Measurements from ENCODE around the gene AUTS2. TPM values are rescaled to one million over a fixed set of nuclear protein-coding genes. Genes with fewer than 3 reads are reported as not detected.

Gene AUTS2
- total RNA-seq, 1 experiment from 2014 or later, result 256 TPM

DNA sequence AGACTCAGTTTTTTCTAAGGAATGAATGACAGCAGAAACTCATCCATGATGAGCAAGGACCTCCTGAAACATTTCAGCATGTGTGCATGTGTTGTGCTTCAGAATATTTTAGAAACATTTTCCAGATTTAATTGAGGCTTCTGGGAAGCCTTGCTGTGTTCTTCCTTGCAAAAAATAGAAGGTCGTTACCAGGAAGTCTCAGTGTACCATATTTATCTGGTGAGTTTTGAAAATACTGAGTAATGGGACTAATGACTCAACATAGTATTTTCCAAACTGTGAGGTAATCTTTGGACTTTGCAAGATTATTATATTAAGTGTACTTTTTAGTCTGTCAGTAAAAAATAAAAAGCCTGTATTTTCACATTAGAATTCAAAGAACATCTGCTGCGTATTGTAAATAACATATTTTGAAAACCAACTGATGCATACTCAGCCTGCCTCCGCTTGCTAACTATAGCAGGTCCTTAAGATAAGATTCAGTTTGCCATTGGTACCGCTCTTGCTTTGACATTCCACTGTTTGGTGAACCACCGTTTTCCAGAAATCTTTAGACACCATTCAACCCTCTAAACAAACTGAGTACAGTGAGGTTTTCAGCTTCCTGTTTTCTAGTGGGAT is 794.1 kb downstream of the AUTS2 start:
- Histone ChIP-seq H3K23ac (ENCODE audit: insufficient read length, low read depth, low read length) (no peak overlapping the region), H2BK20ac (ENCODE audit: low read depth, low read length, poor library complexity, severe bottlenecking) (no peak overlapping the region), H4K91ac (ENCODE audit: insufficient read length, low read depth, low read length) (no peak overlapping the region), H3K23me2 (ENCODE audit: insufficient read length, low read depth, low read length, poor library complexity, severe bottlenecking) (no peaks in the 10 kb centered on the region), H2AFZ (ENCODE audit: low read length) (no peak overlapping the region), H2BK15ac (ENCODE audit: low read depth, low read length) (no peak overlapping the region), H3K14ac (ENCODE audit: insufficient read depth, low read length) (no peak overlapping the region), H3K9ac (ENCODE audit: extremely low read depth, insufficient read length, low read length) (no peak overlapping the region), H4K8ac (replicated peaks; ENCODE audit: insufficient read length, low read depth, low read length) (no peak overlapping the region), H3K4ac (ENCODE audit: low read depth, low read length) (no peak overlapping the region), H3K56ac (ENCODE audit: insufficient read length, low read depth, low read length) (no peak overlapping the region), H3K27me3 (ENCODE audit: insufficient read depth, low read length) (no peaks in the 10 kb centered on the region), H2BK5ac (ENCODE audit: insufficient read length, low read length) (no peak overlapping the region), H2BK12ac (ENCODE audit: insufficient read length, low read depth, low read length) (no peak overlapping the region), H3K9me3 (ENCODE audit: control insufficient read depth, low read depth, low read length) (no peaks in the 10 kb centered on the region), H3T11ph (ENCODE audit: low read length) (no peak overlapping the region), H3K27ac (ENCODE audit: insufficient read length, low read depth, low read length) (no peak overlapping the region), H4K5ac (ENCODE audit: insufficient read length, low read depth, low read length) (no peak overlapping the region), H2AK5ac (ENCODE audit: insufficient read length, low read length) (no peak overlapping the region), H3K79me1 (ENCODE audit: insufficient read depth, low read depth, low read length, poor library complexity, severe bottlenecking) (no peaks in the 10 kb centered on the region), H3K79me2 (ENCODE audit: insufficient read depth, low read length) (no peaks in the 10 kb centered on the region), H3K4me1 (ENCODE audit: insufficient read depth, low read length) (no peaks in the 10 kb centered on the region; the same call in 1 of the 2 replicates), H3K18ac (ENCODE audit: insufficient read length, low read depth, low read length) (no peak overlapping the region), H2BK120ac (ENCODE audit: low read depth, low read length, poor library complexity, severe bottlenecking) (no peak overlapping the region), H3K4me2 (ENCODE audit: insufficient read depth, insufficient read length, low read length) (no peak overlapping the region), H4K20me1 (ENCODE audit: control insufficient read depth, insufficient read depth, insufficient read length) (no peaks in the 10 kb centered on the region)
- WGBS (ENCODE audit: extremely low coverage, insufficient read length, low lambda C conversion rate), result no CpG with 5 or more reads among the region's 5 CpGs
- no peak overlapping the region for H3K27ac Mint-ChIP-seq
- TF ChIP-seq CTCF (conservative IDR thresholded peaks at IDR 0.05), result no peak
- no peaks in the 10 kb centered on the region; the same call in 1 of the 2 replicates for H3K27me3 Mint-ChIP-seq (ENCODE audit: low read depth)
- H3K4me1 Mint-ChIP-seq, result peaks cover 11 to 15% of the 10 kb centered on the region in 2 experiments
- no peaks in the 10 kb centered on the region for H3K9me3 Mint-ChIP-seq
- DNase-seq, result no peak
- no peaks in the 10 kb centered on the region for H3K36me3 Mint-ChIP-seq (ENCODE audit: insufficient read depth in 1 of 3, low read depth in 3 of 3)
- H3K4me3 Mint-ChIP-seq, result no peak overlapping the region

Data from H9 (cell line).